ENCODE measurements around the gene PLD1.
A peak's percentile ranks its signal among the peaks of the same experiment; 100 is the strongest.
"Not testable (repeated sequence)": the region's sequence is repeated elsewhere in the genome, so short reads cannot be mapped to it uniquely, and the experiment has no call there.

The PLD1 gene, protein sequence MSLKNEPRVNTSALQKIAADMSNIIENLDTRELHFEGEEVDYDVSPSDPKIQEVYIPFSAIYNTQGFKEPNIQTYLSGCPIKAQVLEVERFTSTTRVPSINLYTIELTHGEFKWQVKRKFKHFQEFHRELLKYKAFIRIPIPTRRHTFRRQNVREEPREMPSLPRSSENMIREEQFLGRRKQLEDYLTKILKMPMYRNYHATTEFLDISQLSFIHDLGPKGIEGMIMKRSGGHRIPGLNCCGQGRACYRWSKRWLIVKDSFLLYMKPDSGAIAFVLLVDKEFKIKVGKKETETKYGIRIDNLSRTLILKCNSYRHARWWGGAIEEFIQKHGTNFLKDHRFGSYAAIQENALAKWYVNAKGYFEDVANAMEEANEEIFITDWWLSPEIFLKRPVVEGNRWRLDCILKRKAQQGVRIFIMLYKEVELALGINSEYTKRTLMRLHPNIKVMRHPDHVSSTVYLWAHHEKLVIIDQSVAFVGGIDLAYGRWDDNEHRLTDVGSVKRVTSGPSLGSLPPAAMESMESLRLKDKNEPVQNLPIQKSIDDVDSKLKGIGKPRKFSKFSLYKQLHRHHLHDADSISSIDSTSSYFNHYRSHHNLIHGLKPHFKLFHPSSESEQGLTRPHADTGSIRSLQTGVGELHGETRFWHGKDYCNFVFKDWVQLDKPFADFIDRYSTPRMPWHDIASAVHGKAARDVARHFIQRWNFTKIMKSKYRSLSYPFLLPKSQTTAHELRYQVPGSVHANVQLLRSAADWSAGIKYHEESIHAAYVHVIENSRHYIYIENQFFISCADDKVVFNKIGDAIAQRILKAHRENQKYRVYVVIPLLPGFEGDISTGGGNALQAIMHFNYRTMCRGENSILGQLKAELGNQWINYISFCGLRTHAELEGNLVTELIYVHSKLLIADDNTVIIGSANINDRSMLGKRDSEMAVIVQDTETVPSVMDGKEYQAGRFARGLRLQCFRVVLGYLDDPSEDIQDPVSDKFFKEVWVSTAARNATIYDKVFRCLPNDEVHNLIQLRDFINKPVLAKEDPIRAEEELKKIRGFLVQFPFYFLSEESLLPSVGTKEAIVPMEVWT

DNA sequence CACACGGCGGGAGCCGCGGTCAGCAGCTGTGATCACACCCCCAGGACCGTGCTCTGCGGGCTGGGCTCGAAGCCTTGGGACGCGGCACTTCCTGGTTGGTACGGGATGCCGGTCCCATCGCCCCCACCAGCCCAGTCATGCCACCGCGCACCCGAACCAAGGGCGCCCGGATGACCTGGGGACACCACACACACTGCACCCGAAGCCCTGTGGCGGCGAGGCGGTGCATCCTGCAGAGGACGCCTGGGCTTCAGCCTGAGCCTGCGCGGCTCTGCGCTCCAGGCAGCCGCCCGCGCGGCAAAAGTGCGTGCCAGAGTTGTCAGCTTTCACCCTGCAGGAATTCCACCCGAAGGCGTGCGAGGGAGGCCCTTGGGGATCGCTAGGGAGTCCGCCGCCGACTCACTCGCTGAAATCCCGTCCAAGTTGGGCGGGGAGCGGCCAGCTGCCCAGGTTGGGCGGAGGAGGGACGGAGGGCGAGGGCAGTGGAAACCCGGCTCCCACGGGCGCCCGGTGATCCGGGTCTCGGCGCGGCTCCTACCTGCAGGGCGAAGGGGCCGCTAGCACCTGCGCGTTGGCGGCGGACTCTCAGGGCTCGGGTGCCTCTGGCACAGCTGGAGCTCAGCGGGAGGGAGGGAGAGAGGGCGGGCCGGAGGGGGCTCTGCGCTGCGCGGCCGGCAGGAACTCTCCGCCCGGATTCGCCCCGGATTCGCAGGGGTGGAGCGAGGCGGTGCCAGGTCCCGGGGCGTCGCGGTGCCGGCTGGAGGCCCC, at the start of gene PLD1:
TSS of gene PLD1 (minus strand) at position 623 of the 768 bp plus-strand sequence. CDS start 72,432 bp downstream, outside the sequence.
- no peaks in the 10 kb centered on the region for H3K27me3 ChIP-seq (replicated peaks; ENCODE audit: control insufficient read depth, insufficient read depth, low read length)
- H3K4me3 ChIP-seq (replicated peaks; ENCODE audit: low read depth, low read length) = peak within 1 kb of the TSS; percentile 86
- no peaks in the 10 kb centered on the region for H3K36me3 ChIP-seq (ENCODE audit: control insufficient read depth, insufficient read depth, low read length)
- peak; percentile 57 for DNase-seq (ENCODE audit: extremely low read depth, insufficient read length)
- TF ChIP-seq, protein P1, sequence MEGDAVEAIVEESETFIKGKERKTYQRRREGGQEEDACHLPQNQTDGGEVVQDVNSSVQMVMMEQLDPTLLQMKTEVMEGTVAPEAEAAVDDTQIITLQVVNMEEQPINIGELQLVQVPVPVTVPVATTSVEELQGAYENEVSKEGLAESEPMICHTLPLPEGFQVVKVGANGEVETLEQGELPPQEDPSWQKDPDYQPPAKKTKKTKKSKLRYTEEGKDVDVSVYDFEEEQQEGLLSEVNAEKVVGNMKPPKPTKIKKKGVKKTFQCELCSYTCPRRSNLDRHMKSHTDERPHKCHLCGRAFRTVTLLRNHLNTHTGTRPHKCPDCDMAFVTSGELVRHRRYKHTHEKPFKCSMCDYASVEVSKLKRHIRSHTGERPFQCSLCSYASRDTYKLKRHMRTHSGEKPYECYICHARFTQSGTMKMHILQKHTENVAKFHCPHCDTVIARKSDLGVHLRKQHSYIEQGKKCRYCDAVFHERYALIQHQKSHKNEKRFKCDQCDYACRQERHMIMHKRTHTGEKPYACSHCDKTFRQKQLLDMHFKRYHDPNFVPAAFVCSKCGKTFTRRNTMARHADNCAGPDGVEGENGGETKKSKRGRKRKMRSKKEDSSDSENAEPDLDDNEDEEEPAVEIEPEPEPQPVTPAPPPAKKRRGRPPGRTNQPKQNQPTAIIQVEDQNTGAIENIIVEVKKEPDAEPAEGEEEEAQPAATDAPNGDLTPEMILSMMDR (IDR thresholded peaks at IDR 0.05; ENCODE audit: insufficient read depth, low read length, poor library complexity, severe bottlenecking) = peak; percentile 6

DNA sequence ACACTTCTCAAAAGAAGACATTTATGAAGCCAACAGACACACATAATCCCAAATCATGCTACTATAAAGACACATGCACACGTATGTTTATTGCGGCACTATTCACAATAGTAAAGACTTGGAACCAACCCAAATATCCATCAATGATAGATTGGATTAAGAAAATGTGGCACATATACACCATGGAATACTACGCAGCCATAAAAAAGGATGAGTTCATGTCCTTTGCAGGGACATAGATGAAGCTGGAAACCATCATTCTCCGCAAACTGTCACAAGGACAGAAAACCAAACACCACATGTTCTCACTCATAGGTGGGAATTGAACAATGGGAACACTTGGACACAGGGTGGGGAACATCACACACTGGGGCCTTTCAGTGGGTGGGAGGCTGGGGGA, 48.5 kb upstream of the PLD1 start:
- not testable (repeated sequence) for H3K4me3 ChIP-seq (replicated peaks; ENCODE audit: low read depth, low read length); DNase-seq (ENCODE audit: extremely low read depth, insufficient read length); H3K36me3 ChIP-seq (ENCODE audit: control insufficient read depth, insufficient read depth, low read length); H3K27me3 ChIP-seq (replicated peaks; ENCODE audit: control insufficient read depth, insufficient read depth, low read length)

GRCh38 chr3:171854649-171855305, 44.5 kb upstream of the PLD1 start:
- TF ChIP-seq, protein P1 (IDR thresholded peaks at IDR 0.05; ENCODE audit: insufficient read depth, low read length, poor library complexity, severe bottlenecking) = no peak
- H3K27me3 ChIP-seq (replicated peaks; ENCODE audit: control insufficient read depth, insufficient read depth, low read length) = no peaks in the 10 kb centered on the region
- no peak overlapping the region for H3K4me3 ChIP-seq (replicated peaks; ENCODE audit: low read depth, low read length)
- DNase-seq (ENCODE audit: extremely low read depth, insufficient read length) = no peak
- H3K36me3 ChIP-seq (ENCODE audit: control insufficient read depth, insufficient read depth, low read length) = no peaks in the 10 kb centered on the region

- no peak overlapping the region for H3K4me3 ChIP-seq (replicated peaks; ENCODE audit: low read depth, low read length)
- TF ChIP-seq, protein P1 (IDR thresholded peaks at IDR 0.05; ENCODE audit: insufficient read depth, low read length, poor library complexity, severe bottlenecking) = no peak
- H3K27me3 ChIP-seq (replicated peaks; ENCODE audit: control insufficient read depth, insufficient read depth, low read length) = no peaks in the 10 kb centered on the region
- DNase-seq (ENCODE audit: extremely low read depth, insufficient read length) = no peak
- H3K36me3 ChIP-seq (ENCODE audit: control insufficient read depth, insufficient read depth, low read length) = no peaks in the 10 kb centered on the region
These were observed 41.4 kb upstream of the PLD1 start for GRCh38 chr3:171851660-171852058.

DNA sequence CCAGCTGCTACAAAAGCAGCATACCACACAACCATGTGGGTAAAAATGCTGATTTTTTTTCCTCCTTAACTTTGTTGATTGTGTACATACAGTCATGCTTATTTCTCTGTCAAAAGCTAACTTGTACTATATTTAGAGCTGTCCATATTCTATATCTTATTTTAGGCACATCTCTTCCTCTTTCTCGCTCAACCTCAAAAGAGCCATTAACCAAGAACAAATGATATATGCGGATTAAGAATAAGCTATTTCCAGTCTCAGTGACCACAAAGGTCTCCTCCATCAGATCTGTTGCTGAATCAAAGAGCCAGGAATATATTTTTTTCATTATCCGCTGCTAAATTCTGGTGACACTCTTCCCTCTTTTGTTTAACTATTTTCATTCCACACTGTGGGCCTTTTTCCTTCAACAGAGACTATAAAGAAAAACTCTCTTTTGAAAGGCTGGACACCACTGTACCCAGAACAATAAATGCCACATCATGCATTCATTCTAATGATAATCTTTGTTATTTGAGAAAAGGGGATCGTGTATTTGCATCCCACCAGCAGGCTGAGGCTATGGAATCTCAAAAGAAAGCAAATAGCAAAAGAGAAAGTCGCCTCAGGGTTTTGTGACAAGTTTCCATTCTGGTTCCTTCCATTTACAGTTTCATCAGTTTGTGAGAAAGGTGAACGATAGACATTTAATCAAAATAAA, 40.8 kb upstream of the PLD1 start:
- Histone ChIP-seq H3K4me3 (replicated peaks; ENCODE audit: low read depth, low read length) (no peak overlapping the region), H3K27me3 (replicated peaks; ENCODE audit: control insufficient read depth, insufficient read depth, low read length) (no peaks in the 10 kb centered on the region), H3K36me3 (ENCODE audit: control insufficient read depth, insufficient read depth, low read length) (no peaks in the 10 kb centered on the region)
- TF ChIP-seq, protein P1 (IDR thresholded peaks at IDR 0.05; ENCODE audit: insufficient read depth, low read length, poor library complexity, severe bottlenecking) = no peak
- no peak for DNase-seq (ENCODE audit: extremely low read depth, insufficient read length)

Data from GM06990 (cell line).